ENCODE results near the gene CKAP5.

CKAP5 gene

DNA sequence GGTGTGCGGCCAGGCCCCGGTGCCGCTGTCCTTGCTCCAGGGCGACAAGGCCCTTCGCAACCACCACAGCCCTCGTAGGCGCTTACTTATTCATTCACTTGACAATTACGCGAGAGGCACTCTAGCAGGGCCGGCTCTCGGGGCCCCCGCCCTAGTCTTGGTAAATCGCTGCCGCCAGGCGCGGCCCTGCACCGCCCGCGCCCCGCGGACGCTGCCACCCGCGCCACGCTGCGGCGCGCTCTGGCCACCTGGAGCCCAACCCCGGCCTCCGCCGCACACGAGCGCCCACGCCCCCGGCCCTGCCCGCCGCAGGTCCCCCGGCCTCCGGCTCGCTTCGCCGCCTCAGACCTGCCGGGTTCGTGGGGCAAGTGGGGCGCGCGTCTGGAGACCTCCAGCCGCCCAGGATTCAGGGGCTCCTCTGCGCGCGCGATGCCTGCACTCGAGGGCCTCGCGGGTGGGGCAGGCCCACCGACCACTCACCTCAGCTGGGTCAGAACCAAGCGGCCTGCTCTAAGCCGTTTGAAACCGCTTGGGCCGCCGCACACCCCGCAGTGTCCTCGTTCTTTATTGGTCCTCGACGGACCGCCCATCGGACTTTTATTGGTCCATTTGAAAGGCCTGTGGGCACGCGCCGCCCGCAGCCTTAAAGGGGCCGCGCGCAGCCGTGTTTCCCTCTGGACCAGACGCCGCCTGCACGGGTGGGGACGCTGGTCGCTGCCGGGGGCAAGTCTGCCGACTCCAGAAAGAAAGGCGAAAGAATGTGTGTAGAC, at the start of gene CKAP5:
Gene CKAP5, minus strand, starts transcription at position 541 of the 770 bp plus-strand sequence. CDS start 25,049 bp downstream, outside the sequence.
- DNase-seq = peak; percentile 89 to 90

DNA sequence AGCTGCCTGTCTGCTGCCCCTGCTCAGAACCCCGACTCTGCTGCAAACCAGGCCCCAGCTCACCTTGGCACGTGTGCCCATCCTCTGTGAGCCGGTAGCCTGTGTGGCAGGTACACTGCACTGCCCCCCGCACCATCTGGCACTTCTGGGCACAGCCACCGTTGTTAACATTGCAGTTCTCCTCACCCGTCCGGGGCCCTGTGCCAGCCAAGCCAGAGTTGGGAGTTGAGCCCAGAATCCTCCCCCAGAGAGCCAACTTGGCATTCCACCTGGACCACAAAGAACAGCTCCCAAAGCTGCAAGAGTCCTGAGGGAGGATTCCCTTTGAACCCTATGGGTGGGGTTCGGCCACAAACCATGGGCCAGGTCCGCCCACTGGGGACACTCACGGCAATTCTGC, 49.7 kb upstream of the CKAP5 start:
- DNase-seq = no peak

DNA sequence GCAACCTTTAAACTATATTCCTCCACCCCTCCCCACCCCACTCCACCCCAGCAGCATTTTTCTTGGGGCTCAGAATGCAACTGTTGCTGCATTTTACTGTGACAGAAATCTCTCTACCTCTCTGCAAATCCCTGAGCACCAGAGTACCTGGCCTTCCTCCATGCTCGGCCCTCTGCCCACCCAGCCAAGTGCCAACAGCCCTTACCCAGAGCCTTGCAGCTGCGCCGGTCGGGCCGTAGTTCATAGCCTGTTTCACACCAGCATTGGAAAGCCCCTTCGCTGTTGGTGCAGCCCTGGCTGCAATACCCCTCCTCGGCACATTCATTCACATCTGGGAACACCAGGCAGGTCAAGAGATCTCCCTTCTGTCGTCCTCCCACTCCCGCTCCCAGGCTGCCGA, 48.9 kb upstream of the CKAP5 start:
- no peak for DNase-seq

DNA sequence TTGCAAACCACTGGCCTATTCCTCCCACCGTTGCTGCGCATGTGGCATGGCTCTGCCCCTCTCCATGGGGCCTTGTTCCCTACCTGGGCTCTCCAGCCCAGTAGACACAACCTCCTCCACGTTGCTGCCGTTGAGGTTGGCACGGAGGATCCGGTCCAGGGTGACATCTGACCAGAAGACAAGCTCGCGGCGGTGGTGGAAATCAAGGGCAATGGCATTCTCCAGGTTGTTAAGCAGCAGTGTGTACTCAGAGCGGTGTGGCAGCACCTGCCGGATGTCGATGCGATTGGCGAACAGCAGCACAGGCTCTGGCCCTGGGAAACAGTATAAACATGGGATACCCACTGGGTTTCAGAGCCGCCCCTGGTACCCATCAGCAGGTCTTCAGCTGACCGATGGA, 48.4 kb upstream of the CKAP5 start:
- DNase-seq = no peak

DNA sequence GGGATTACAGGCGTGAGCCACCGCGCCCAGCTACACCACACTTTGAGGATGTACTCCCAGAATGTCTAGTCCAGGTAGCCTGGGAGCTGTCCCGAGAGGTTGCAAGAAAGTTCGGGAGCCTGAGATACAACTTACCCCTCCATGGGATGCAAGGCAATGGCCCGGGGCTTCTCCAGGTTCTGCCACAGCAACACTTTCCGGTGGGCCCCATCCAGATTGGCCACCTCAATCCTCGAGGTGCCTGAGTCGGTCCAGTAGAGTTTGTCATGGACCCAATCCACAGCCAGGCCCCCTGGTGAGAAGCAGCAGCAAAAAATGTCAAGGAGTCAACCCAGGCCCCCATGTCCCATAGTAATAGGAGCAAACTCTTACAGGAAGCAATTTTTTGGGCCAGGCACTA, 46.8 kb upstream of the CKAP5 start:
- DNase-seq = no peak

DNA sequence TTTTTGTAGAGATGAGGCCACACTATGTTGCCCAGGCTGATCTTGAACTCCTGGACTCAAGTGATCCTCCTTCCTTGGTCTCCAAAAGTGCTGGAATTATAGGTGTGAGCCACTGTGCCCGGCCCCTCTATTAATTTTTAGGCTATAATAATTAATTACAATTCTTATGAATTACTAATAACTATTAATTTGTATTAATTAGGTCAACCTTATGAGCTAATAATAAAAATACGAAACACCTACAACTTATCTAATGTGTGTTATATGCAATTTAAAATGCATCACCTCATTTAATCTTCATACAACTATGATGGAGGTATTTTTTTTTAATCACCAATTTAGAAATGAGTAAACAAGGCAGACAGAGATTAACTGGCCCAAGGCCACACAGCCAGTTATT, 46.0 kb upstream of the CKAP5 start:
- DNase-seq = no peak

DNA sequence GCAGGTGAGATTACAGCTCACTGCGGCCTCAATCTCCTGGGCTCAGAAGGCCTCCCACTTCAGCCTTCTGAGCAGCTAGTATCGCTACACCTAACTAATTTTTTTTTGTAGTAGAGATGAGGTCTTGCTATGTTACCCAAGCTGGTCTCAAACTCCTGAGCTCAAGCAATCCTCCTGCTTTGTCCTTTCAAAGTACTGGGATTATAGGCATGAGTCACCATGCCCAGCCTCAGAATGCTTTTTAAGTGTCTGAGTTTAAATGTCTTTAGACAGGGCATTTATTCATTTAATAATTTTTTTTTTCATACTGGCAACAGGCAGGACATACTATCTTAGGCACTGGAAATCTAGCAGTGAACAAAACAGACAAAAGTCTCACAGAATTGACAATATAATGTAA, 44.6 kb upstream of the CKAP5 start:
- no peak for DNase-seq

DNA sequence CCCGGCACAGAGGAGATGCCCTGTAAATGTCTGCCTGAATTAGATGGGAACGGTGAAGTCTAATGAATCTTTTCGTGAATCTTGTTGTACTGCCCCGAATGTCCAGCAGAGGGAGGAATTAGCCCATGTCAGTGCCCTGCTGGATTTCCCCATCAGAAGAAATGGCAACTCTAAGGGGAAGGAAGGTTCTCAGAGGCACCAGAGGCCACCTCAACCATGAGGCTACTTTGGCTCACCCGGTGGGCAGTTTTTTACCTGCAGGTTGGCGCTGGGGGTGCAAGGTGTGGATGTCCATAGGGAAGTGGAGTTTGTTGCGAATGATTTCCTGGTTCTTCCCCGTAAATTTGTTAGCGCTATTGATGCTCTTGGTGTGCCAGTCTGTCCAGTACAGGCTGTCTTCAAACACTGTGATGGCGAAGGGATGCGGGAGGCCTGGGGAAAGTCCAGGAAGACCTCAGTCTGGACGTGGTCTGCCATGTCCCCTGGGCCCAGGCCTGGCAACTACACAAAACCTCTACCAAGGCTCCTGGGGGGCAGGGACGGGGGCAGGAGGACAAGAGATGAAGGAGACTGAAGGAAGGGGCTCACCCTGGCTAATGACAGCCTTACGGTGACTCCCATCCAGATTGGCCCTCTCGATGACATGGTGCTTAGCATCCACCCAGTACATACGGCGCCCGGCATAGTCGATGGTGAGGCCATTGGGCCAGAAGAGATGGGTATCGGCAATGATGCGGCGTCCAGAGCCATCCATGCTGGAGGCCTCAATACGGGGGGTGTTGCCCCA, 43.8 kb upstream of the CKAP5 start:
- peak; percentile 75 to 85 for DNase-seq

DNA sequence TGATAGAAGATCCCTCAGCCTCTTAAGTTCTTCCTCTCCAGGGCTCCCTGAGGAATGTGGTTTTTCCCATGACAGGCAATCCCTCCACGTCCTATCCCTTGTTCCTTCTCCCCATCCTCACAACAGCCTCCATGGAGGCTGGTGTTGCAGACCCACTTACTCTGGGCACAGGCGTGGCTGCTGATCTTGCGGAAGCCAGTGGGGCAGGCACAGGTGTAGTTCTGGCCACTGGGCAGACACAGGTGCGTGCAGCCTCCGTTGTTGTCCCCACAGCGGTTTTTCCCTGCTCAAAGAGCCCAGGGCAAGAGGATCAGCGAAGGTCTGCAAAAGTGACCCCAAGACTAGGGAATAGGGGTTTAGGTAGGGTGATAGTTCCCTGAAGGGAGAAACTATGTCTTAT, 43.2 kb upstream of the CKAP5 start:
- DNase-seq = no peak

DNA sequence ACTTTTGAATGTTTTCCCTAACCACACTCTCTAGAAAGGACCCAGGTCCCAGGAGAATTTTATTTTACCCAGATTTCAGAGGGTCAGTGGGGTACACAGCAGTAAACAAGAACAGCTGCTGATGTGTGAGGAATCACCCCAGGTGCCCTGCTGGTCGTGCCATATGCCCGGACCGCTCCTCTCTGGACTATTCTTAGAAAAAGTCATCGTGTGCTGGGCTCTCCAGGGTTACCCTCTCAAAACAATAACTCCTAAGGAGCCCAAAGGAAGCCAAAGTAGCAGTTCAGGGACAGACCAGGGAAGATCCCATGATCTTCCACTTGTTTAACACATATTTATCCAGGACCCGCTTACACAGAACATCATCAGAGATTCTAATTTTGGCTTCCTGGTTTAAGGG, 42.6 kb upstream of the CKAP5 start:
- no peak for DNase-seq

DNA sequence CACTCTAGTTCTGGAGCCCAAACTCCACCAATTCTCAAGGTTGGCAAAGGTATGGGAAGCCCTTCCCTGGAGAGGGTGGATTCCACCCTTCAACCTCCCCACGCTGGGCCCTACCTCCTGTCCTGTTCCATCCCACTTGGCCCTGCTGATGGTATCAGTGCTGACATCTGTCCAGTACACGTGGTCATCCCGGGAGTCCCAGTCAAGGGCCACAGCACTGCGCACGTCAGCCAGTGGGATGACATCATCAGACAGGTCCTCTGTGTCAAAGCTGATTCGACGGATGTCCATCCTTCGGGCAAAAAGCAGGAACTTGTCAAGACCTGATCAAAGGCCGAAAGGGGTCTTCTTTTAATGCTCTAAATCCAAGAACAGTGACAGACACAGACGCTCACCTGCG, 40.1 kb upstream of the CKAP5 start:
- DNase-seq = no peak

DNA sequence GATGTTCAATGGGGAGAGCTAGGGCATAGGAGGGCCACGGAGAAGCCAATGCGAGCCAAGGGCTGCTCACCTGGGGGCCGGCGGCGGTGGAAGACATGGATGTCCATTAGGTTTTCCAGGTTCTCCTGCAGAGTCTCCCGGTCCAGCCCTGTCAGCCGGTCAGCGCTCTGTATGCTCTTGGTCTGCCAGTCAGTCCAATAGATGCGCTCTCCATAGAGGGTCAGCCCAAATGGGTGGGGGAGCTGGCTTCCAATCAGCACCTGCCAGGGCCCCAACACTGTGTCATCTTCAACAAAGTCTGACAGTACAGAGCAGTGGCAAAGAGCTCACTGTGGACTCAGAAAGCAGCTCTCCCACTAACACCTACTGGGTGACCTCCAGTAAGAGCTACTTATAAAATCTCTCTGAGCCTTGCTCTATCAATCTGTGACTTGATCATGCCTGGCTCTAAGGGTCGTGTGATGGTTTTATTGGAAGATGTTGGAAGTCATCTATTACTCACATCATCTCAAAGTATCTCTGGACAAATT, 33.0 kb upstream of the CKAP5 start:
- DNase-seq = no peak

DNA sequence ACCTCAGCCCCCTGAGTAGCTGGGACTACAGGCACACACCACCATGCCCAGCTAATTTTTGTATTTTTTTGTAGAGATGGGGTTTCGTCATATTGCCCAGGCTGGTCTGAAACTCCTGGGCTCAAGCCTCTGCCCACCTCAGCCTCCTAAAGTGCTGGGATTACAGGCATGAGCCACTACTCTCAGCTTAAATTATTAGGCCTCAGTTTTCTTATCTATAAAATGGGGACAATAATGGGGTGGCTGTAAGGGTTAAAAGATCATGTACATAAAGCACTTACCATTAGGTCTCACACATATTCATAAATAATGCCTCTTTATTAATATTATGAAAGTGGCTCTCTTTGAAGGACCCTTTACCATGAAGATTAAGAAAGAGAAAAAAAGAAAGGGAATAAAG, 31.5 kb upstream of the CKAP5 start:
- DNase-seq = no peak

DNA sequence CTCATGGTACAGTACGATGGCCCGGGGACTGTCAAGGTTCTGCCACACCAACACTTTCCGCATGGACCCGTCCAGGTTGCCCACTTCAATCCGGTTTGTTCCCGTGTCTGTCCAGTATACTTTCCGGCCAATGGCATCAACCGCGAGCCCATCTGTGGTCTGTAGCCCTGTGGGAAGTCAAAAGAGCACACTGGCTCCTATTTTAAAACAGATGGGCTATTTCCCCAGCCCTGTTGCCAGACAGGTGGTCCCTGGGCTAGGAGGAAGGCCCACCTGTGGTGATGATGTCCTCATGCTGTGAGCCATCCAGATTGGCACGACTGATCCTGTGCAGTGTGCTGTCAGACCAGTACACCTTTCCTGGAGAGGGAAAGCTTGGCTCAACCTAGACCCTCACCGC, 30.4 kb upstream of the CKAP5 start:
- DNase-seq = no peak

DNA sequence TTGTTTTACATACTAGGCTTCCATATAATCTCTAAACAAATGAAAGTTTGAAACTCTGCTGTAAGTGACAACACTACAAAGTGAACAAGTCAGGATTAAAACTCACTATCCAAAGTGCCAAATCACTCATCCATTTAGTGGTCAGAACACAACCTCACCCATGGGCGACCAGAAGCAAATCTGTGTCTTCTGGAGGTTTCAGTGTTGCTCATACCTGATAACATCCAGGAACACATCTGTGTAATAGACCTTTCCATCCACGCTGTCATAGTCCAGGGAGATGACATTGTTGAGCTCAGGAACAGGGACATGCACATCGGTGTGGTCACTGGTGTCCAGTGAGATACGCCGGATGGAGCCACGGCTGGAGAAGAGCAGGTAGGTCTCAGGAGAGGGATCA, 28.5 kb upstream of the CKAP5 start:
- no peak for DNase-seq

DNA sequence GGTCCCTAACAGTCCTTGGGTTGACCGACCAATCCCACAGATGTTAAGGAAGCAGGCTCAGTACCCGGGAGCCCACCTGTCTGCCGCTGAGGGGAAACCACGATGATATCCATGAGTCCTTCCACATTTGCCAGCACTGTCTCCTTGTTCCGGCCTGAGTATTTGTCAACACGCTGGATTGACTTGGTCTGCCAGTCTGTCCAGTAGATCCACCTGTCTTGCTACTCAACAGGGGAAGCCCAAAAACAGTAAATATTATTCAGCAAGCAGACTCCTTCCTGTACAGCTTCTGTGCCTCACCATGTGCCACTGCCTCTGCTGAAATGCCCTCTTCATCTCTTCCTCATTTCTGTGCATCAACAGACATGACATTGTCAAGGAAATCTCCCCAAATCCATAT, 22.8 kb upstream of the CKAP5 start:
- no peak for DNase-seq

DNA sequence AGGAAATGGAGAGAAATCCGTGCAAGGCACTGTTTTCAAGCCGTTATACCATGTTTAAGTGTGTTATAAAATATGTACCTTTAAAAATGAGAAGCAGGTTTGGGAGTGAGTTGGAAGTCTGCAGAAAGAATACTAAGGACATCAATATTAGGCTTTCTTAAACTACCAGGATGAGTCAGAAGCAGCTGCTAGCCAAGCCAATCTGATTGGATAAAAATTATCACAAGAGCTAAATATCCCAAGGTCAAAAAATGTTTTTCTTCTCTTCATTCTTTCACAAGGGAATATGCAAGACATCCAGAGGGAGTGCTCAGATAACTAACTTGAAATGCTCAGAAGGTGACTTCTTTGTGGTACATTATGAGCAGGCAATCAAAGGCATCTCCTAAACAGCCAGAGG, 19.3 kb upstream of the CKAP5 start:
- no peak for DNase-seq

DNA sequence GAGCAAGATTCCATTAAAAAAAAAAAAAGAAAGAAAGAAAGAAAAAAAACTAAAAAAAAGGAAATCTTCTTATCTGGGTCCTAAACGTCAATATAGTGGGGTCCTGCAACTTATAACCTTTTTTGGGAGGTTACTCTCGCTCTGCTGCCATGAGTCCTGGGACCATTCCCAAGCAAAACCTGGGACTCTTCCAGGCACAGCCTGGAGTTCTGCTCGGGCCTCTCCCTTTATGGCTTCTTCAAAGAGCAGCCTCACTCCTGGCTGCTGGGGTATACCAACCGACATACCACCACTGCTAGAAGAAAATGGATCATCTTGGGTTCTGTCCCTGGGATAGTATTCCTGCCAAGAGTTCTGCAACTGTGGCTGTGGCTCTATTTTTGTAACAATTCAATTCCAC, 14.1 kb upstream of the CKAP5 start:
- no peak for DNase-seq

DNA sequence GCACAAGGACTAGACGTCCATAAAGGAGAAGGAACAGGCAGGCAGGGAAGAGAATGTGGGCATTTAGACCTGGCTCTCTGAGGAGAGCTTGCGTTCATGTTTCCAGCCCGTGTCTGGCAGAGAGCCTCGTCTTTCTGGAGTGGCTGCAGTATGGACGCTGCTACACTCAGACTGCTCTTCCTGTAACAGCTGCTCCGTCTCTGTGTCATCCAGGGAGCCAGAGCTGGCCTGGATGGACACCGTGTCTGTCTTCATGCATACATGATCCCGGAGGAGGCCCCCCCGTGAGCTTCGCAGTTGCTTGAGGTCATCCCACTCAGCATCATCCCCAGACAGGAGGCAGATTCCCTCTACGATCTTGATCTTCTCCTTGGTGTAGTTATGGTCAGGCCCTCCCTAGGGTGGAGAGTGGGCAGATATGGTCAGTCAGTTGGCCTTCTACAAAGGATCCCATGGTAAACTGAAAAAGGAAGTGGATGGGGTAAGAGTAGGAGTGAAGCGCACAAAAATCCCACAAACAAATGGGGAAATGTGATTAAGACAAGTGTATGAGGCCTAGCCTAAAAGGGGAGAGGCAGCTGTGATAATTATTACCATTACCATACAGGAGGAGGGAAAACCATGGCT, 13.0 kb upstream of the CKAP5 start:
- no peak for DNase-seq

DNA sequence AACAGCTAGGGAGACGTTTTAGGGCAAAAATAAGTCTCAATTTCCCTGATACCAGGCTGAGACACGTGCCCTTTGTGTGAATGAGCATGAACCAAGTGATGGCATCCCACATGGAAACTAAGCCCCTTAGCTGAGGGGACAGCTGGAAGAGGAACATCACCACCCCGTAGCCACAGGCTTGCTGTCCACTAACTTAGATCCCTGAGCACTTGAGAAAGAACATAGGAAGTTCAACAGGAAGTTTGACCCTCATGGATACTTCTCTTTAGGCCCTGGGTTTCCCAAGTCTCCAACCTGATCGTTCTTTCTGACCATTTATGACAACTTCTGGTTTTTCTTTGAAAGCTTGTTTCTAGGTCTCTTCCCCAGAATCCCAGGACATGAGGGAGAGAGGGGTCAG, 11.6 kb upstream of the CKAP5 start:
- no peak for DNase-seq

DNA sequence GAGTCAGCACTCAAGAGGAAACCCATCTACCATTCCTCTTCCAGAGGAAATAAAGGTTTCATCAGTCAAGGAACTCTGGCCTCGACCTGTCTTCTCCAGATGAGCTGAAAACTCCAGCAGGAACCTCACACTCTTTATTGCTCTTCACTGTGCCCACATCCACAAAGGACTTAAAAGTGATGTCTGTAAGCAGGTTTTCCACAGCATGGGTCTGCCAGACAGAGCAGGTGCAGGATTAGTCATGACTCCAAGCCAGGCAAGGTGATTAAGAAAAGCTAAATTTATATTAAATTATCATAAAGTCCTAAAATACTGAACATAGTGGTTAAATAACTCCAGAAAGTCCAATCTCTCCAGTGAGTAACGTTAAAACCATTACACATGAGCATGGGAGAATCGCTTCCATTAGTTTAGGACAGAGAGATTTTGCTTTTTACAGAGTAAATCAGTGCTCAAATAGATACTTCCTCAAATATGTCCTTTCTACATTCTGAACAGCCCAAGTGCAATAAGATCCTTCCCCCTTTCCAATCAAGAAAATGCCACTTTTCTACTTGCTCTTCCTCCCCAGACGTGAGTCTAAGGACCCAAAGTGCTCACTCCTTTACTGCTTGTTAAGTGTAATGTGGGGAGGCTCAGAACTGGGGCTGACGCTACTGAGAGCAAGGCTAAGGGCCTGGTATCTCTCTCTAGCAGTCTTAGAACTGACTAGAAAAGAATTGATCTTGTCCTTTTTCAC, 10.7 kb upstream of the CKAP5 start:
- DNase-seq = no peak

DNA sequence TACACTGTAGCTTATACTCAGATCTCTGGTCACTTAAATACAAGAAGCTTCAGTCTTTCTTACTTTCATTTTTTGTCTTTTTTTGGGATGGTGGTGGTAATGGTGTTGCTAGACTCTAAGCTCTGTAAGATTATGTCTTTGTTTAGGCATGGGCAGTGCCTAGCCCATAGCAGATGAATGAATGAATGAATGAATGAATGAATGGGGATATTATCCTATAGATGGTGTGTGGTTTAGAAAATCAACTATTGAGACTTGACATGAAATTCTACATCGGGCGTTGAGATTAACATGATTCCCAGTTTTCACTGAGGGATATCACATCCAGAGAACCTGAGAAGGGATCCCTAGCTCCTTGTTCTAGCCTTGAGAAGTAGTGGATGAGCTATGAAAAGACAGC, 9.8 kb upstream of the CKAP5 start:
- no peak for DNase-seq

DNA sequence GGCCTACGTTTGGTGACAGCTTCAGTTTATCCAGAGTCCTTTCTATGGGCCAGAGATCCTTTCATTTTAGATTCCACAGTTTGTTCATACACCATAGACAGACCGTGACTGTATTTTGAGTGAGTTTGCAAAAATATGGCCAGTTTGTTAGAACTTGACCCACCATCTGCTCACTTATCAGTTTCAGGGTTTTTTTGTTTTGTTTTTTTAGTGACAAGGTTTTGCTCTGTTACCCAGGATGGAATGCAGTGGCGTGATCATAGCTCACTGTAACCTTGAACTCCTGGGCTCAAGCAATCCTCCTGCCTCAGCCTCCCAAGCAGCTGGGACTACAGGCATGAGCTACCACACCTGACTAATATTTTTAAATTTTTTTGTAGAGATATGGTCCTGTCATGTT, 9.1 kb upstream of the CKAP5 start:
- DNase-seq = no peak
